ENCODE measurements around the gene GJD4. TPM values are rescaled to one million over a fixed set of nuclear protein-coding genes. Genes with fewer than 3 reads are reported as not detected.

Gene GJD4
- total RNA-seq, 1 donor from 2014 or later, result not detected

- peak overlapping the region; percentile 86 for H3K4me3 Mint-ChIP-seq
- DNase-seq (ENCODE audit: low spot score in 2 of 2, unreplicated experiment in 2 of 2), result no peak
- peaks cover 34% of the 10 kb centered on the region for H3K4me1 Mint-ChIP-seq
- peaks cover 4% of the 10 kb centered on the region for H3K9me3 Mint-ChIP-seq
- H3K27ac Mint-ChIP-seq, result no peak overlapping the region
- no peak for TF ChIP-seq CTCF (IDR thresholded peaks at IDR 0.05; ENCODE audit: unreplicated experiment)
- H3K27me3 Mint-ChIP-seq (ENCODE audit: low read depth), result peaks cover 44% of the 10 kb centered on the region
- no peaks in the 10 kb centered on the region for H3K36me3 Mint-ChIP-seq
These were observed 37.6 kb downstream of the GJD4 start for GRCh38 chr10:35642793-35643114.

- H3K27me3 Mint-ChIP-seq (ENCODE audit: low read depth), result peaks cover 38% of the 10 kb centered on the region
- H3K4me1 Mint-ChIP-seq, result peaks cover 27% of the 10 kb centered on the region
- DNase-seq (ENCODE audit: low spot score in 2 of 2, unreplicated experiment in 2 of 2), result peak; percentile 26 to 58
- peak overlapping the region; percentile 86 for H3K4me3 Mint-ChIP-seq
- no peak for TF ChIP-seq CTCF (IDR thresholded peaks at IDR 0.05; ENCODE audit: unreplicated experiment)
- no peaks in the 10 kb centered on the region for H3K36me3 Mint-ChIP-seq
- H3K27ac Mint-ChIP-seq, result peak overlapping the region; percentile 24
- H3K9me3 Mint-ChIP-seq, result peaks cover 4% of the 10 kb centered on the region
These were observed 38.3 kb downstream of the GJD4 start for GRCh38 chr10:35643151-35644049.

GRCh38 chr10:35644050-35644950 is 39.2 kb downstream of the GJD4 start:
- DNase-seq (ENCODE audit: low spot score in 2 of 2, unreplicated experiment in 2 of 2), result no peak
- no peaks in the 10 kb centered on the region for H3K36me3 Mint-ChIP-seq
- H3K4me1 Mint-ChIP-seq, result peaks cover 23% of the 10 kb centered on the region
- no peak overlapping the region for H3K27ac Mint-ChIP-seq
- peak overlapping the region; percentile 86 for H3K4me3 Mint-ChIP-seq
- peaks cover 4% of the 10 kb centered on the region for H3K9me3 Mint-ChIP-seq
- TF ChIP-seq CTCF (IDR thresholded peaks at IDR 0.05; ENCODE audit: unreplicated experiment), result no peak
- H3K27me3 Mint-ChIP-seq (ENCODE audit: low read depth), result peaks cover 34% of the 10 kb centered on the region

- Mint-ChIP-seq H3K36me3 (no peaks in the 10 kb centered on the region), H3K4me1 (no peaks in the 10 kb centered on the region), H3K27me3 (ENCODE audit: low read depth) (peaks cover 15% of the 10 kb centered on the region), H3K27ac (no peak overlapping the region), H3K4me3 (no peak overlapping the region), H3K9me3 (peaks cover 4% of the 10 kb centered on the region)
- DNase-seq (ENCODE audit: low spot score in 2 of 2, unreplicated experiment in 2 of 2), result no peak
- TF ChIP-seq CTCF (IDR thresholded peaks at IDR 0.05; ENCODE audit: unreplicated experiment), result no peak
These were observed 45.8 kb downstream of the GJD4 start for GRCh38 chr10:35650894-35651293.

GRCh38 chr10:35652824-35653223 is 47.7 kb downstream of the GJD4 start:
- H3K4me1 Mint-ChIP-seq, result peaks cover 4% of the 10 kb centered on the region
- no peaks in the 10 kb centered on the region for H3K36me3 Mint-ChIP-seq
- peaks cover 15% of the 10 kb centered on the region for H3K27me3 Mint-ChIP-seq (ENCODE audit: low read depth)
- no peaks in the 10 kb centered on the region for H3K9me3 Mint-ChIP-seq
- no peak for TF ChIP-seq CTCF (IDR thresholded peaks at IDR 0.05; ENCODE audit: unreplicated experiment)
- H3K4me3 Mint-ChIP-seq, result no peak overlapping the region
- H3K27ac Mint-ChIP-seq, result no peak overlapping the region
- DNase-seq (ENCODE audit: low spot score in 2 of 2, unreplicated experiment in 2 of 2), result no peak

Data from mesothelial cell of epicardium (in vitro differentiated cells).